Retinal pigment epithelial cell (primary cell): ENCODE results near the gene SNRK.
A peak's percentile ranks its signal among the peaks of the same experiment; 100 is the strongest.

Experiments
- DNase-seq: peaks from one replicate; pipeline ENCODE4 v3.0.0-alpha.2; 2010; ENCODE audit warnings: low read depth
- H3K4me3 ChIP-seq: 2 replicates; pipeline ENCODE4 v1.5.1; 2011; ENCODE audit warnings: mild to moderate bottlenecking, low read length, control low read depth, moderate library complexity
- TF ChIP-seq, protein P1 (sequence below): conservative IDR thresholded peaks from 2 replicates; pipeline ENCODE4 v1.5.1; 2011; ENCODE audit warnings: low read depth, low read length, control low read depth, inconsistent platforms

SNRK gene

DNA sequence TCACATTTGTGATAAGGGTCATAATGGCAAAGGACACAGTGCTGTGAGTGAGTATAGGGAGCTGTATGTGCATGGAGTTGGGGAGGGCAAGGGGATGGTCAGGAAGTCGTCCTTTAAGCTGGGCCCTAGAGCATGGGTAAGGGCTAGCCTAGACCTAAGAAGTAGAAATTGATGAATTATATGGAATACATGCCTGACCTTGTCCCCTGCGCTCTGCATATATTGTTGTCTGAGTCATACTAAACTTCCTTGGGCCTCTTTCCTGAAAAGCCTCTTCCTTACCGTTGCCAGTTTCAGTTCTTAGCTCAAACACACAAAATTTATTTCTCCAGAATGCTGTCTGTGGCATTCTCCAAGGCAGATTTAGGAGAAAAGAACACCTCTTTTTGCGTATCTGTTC is 4.6 kb downstream of the SNRK start:
- H3K4me3 ChIP-seq: no peak overlapping the region
- no peak for DNase-seq
- TF ChIP-seq, protein P1, sequence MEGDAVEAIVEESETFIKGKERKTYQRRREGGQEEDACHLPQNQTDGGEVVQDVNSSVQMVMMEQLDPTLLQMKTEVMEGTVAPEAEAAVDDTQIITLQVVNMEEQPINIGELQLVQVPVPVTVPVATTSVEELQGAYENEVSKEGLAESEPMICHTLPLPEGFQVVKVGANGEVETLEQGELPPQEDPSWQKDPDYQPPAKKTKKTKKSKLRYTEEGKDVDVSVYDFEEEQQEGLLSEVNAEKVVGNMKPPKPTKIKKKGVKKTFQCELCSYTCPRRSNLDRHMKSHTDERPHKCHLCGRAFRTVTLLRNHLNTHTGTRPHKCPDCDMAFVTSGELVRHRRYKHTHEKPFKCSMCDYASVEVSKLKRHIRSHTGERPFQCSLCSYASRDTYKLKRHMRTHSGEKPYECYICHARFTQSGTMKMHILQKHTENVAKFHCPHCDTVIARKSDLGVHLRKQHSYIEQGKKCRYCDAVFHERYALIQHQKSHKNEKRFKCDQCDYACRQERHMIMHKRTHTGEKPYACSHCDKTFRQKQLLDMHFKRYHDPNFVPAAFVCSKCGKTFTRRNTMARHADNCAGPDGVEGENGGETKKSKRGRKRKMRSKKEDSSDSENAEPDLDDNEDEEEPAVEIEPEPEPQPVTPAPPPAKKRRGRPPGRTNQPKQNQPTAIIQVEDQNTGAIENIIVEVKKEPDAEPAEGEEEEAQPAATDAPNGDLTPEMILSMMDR: no peak

DNA sequence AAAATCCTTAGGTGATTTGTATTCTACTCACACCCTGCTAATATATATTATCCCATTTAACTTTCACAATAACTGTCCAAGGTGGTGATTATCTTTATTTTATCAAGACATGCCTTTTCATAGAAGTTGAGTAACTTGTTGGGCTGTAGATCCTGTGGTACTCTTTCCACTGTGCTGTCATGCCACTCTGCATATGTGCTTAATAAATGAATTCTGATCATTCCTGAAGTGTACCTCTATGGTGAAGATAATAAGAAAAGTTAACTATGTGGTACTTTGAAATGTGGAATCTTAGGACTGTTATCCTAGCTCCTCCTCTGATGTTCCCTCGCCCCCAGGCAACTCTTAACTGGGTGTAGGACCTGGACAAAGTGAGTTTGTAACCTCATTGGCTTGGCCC is 5.2 kb downstream of the SNRK start:
- TF ChIP-seq, protein P1: no peak
- no peak overlapping the region for H3K4me3 ChIP-seq
- DNase-seq: no peak

DNA sequence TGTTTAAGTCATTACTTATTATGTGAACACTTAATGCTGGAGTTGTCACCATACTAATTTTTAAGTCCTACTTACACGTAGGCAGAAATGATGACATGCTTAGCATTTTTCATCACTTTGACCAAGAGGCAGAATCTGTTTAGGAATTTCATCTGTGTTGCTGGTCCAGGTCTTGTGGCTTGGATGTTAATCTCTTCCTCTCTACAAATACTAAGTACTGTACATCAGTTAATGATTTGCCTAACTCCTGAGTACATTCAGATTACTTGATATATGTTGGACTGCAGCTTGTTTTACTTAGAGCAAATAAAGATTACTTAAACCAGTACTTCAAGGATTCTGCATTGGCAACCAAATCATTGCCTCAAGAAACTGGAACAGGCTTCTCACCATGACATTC is 8.6 kb downstream of the SNRK start:
- H3K4me3 ChIP-seq: no peak overlapping the region
- TF ChIP-seq, protein P1: no peak
- DNase-seq: peak; percentile 82

DNA sequence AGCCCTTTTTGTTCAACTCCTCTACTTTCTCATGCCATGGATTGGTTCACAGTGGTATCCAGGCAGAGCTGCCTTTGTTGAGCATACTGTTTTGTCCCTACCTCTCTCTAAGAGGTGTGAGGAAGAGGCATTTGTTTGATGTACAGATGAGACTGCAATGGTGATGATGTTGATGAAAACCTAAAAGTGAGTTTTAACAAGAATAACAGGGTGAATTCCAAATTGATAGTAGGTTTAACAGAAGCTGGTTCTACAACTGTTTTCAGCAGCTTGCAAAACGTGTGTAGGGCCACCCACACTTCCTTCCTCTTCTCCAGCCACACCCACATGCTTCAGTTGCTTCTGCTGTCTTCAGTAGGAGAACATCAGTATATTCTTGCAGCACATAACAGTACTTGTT is 10.2 kb downstream of the SNRK start:
- TF ChIP-seq, protein P1: no peak
- DNase-seq: no peak
- no peak overlapping the region for H3K4me3 ChIP-seq

DNA sequence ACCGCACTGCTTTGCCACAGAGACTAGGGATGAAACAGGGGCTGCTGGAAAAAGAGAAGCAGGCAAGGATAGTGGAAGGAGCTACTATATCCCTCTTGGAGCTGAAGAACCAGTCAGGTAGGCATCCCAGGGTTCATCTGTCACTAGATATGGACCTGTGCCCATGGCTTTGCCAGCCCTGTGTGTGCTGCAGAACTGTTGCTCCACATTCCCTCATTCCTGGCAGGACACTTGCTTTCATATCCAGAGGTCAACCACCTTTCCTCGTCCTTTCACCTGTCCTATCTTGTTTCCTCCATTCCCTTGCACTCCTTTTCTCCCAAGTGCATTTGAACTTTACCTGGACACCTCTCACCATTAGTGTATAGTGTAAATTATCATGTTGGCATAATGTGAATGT is 12.0 kb downstream of the SNRK start:
- DNase-seq: no peak
- H3K4me3 ChIP-seq: no peak overlapping the region
- TF ChIP-seq, protein P1: no peak

DNA sequence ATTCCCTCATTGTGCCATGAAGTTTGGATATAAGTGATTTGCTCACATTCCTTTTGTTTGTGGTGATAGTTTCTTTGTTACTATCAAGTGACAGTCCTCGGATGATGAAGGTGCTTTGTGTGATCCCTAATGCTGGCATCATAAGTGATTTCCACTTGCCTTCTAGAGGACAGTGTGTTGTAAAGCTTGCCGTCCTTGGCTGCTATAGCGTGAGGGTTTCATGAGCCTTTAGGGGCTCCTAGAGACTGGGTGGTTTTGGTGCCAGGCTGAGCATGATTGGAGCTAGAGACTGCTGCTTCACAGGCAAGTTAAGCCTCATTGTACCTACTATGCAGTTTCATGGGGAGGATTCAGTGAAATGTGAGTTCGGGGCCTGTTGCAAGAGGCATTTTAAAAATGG is 12.4 kb downstream of the SNRK start:
- H3K4me3 ChIP-seq: no peak overlapping the region
- DNase-seq: no peak
- TF ChIP-seq, protein P1: no peak

DNA sequence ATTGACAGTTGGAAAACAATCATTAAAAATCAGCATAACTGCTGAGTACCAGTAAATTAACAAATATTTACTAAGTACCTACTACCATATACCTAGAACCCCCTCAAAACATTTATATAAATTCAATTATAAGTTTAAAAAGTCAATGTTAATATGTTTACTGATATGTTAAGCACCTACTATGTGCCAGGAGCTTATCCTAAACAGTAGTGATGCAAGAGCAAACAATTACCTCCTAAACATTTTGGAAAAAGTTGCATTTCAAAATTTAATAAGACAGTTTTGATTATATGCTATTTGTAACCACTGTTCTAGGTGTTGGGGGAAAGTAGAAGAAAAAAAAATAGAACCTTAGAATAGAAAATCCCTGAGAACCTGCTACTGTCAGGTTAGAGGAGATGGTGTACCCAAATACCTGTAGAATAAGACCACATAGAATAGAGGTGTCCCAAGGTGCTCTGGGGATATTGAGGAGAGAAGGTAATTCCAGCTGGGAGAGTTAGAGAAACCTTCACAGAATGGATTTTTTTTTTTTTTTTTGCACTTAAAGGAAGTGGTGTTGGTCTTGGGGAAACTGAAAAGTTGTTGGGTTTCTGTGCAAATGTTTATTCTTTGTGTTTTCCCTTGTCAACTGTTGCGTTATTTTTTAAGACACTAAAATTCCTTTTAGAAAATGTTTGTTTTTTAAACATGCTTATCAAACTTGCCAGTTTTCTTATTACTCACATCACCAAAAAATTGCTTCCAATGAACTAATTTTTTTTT is 16.0 kb downstream of the SNRK start:
- H3K4me3 ChIP-seq: no peak overlapping the region
- TF ChIP-seq, protein P1: no peak
- DNase-seq: no peak
